ENCODE measurements around the gene PIGU. TPM values are rescaled to one million over a fixed set of nuclear protein-coding genes. Genes with fewer than 3 reads are reported as not detected.

PIGU gene
- total and polyA plus RNA-seq, 2 donors (not counting 1 experiment from before 2014, with no cell fraction given) = 6.4 to 42.6 TPM

DNA sequence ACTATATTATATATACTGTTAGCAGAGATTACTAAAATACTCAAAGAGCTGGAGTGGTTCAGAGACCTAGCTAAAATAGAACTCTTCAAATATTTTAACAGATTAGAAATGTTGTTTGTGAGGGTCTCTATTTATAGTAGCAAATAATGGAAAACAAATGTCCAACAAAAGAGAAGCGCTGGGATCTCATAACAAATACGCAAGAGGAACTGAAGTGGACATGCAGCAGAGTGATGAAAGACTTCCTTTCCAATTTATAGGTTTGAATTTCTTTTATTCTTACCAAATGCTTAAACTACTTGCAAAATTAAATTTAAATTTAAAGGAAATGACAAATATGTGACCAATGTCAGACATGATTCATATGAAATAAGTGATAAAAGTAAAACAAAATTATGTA lies 49.9 kb downstream of the PIGU start:
- TF ChIP-seq, protein P1, sequence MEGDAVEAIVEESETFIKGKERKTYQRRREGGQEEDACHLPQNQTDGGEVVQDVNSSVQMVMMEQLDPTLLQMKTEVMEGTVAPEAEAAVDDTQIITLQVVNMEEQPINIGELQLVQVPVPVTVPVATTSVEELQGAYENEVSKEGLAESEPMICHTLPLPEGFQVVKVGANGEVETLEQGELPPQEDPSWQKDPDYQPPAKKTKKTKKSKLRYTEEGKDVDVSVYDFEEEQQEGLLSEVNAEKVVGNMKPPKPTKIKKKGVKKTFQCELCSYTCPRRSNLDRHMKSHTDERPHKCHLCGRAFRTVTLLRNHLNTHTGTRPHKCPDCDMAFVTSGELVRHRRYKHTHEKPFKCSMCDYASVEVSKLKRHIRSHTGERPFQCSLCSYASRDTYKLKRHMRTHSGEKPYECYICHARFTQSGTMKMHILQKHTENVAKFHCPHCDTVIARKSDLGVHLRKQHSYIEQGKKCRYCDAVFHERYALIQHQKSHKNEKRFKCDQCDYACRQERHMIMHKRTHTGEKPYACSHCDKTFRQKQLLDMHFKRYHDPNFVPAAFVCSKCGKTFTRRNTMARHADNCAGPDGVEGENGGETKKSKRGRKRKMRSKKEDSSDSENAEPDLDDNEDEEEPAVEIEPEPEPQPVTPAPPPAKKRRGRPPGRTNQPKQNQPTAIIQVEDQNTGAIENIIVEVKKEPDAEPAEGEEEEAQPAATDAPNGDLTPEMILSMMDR (conservative IDR thresholded peaks at IDR 0.05 in 1 of 2, IDR thresholded peaks at IDR 0.05 in 1 of 2; ENCODE audit: low read depth in 1 of 2, low read length in 2 of 2) = no peak
- TF ChIP-seq EZH2 (IDR thresholded peaks at IDR 0.05; ENCODE audit: low read length, missing control alignments) = no peak

DNA sequence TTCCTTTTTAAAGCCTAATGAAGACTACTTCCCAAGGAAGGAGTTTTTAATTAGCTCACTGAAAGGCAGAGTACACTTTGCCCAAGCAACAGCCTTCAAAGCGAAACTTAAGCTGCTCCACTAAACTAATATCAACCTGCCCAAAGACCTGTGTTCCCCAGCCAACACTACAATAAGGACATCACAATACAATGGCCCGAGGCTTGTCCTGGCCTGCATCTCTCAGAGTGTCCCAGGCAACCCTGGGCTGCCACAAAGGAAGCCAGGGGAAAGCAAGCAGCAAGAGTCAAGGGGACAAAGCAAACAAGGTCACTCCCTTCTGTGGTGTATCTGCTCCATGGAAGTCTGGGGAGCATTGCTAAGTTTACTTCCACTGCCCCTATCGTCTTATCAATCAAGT lies 52.3 kb downstream of the PIGU start:
- H3K36me3 ChIP-seq (ENCODE audit: control insufficient read depth, insufficient read depth, low read length) = no peaks in the 10 kb centered on the region
- H3K4me1 ChIP-seq (ENCODE audit: control insufficient read depth, extremely low read depth, insufficient read depth, low read length) = peaks cover 6% of the 10 kb centered on the region
- H2AFZ ChIP-seq (ENCODE audit: low read length) = no peak overlapping the region
- TF ChIP-seq, protein P1 (conservative IDR thresholded peaks at IDR 0.05 in 1 of 2, IDR thresholded peaks at IDR 0.05 in 1 of 2; ENCODE audit: low read depth in 1 of 2, low read length in 2 of 2) = no peak
- no peak for TF ChIP-seq EZH2 (IDR thresholded peaks at IDR 0.05; ENCODE audit: low read length, missing control alignments)
- no peak overlapping the region for H3K4me2 ChIP-seq (ENCODE audit: extremely low read depth, insufficient read depth, low read length)
- H3K4me3 ChIP-seq (replicated peaks in 1 of 4; ENCODE audit: control extremely low read depth in 1 of 4, insufficient read depth in 1 of 4, low read depth in 3 of 4, low read length in 4 of 4) = no peak overlapping the region
- no peaks in the 10 kb centered on the region for H3K27me3 ChIP-seq (ENCODE audit: control insufficient read depth, insufficient read depth, low read length)
- no peaks in the 10 kb centered on the region for H4K20me1 ChIP-seq (ENCODE audit: control insufficient read depth, extremely low read depth, insufficient read depth, low read length)
- DNase-seq (ENCODE audit: low read depth in 2 of 2) = no peak
- no peaks in the 10 kb centered on the region for H3K79me2 ChIP-seq (ENCODE audit: control insufficient read depth, insufficient read depth, low read length)
- no peak overlapping the region for H3K9ac ChIP-seq (ENCODE audit: insufficient read depth, low read length)
- H3K27ac ChIP-seq (ENCODE audit: insufficient read depth, low read length) = no peak overlapping the region
- no peaks in the 10 kb centered on the region for H3K9me3 ChIP-seq (ENCODE audit: control insufficient read depth, insufficient read depth, low read depth, low read length)

More for the DNA sequence above, 49.9 kb downstream of the PIGU start:
- H3K27ac ChIP-seq (ENCODE audit: insufficient read depth, low read length) = no peak overlapping the region
- no peaks in the 10 kb centered on the region for H3K9me3 ChIP-seq (ENCODE audit: control insufficient read depth, insufficient read depth, low read depth, low read length)
- H3K4me3 ChIP-seq (replicated peaks in 1 of 4; ENCODE audit: control extremely low read depth in 1 of 4, insufficient read depth in 1 of 4, low read depth in 3 of 4, low read length in 4 of 4) = no peak overlapping the region
- no peak overlapping the region for H2AFZ ChIP-seq (ENCODE audit: low read length)
- DNase-seq (ENCODE audit: low read depth in 2 of 2) = no peak
- no peak overlapping the region for H3K9ac ChIP-seq (ENCODE audit: insufficient read depth, low read length)
- H3K79me2 ChIP-seq (ENCODE audit: control insufficient read depth, insufficient read depth, low read length) = no peaks in the 10 kb centered on the region
- no peaks in the 10 kb centered on the region for H3K36me3 ChIP-seq (ENCODE audit: control insufficient read depth, insufficient read depth, low read length)
- H4K20me1 ChIP-seq (ENCODE audit: control insufficient read depth, extremely low read depth, insufficient read depth, low read length) = no peaks in the 10 kb centered on the region
- H3K4me1 ChIP-seq (ENCODE audit: control insufficient read depth, extremely low read depth, insufficient read depth, low read length) = peaks cover under 1% of the 10 kb centered on the region
- H3K27me3 ChIP-seq (ENCODE audit: control insufficient read depth, insufficient read depth, low read length) = no peaks in the 10 kb centered on the region
- H3K4me2 ChIP-seq (ENCODE audit: extremely low read depth, insufficient read depth, low read length) = no peak overlapping the region

- Histone ChIP-seq H3K4me2 (ENCODE audit: extremely low read depth, insufficient read depth, low read length) (no peak overlapping the region), H3K79me2 (ENCODE audit: control insufficient read depth, insufficient read depth, low read length) (no peaks in the 10 kb centered on the region), H3K4me1 (ENCODE audit: control insufficient read depth, extremely low read depth, insufficient read depth, low read length) (peaks cover 6% of the 10 kb centered on the region), H3K36me3 (ENCODE audit: control insufficient read depth, insufficient read depth, low read length) (no peaks in the 10 kb centered on the region), H3K9me3 (ENCODE audit: control insufficient read depth, insufficient read depth, low read depth, low read length) (no peaks in the 10 kb centered on the region), H2AFZ (ENCODE audit: low read length) (no peak overlapping the region), H3K9ac (ENCODE audit: insufficient read depth, low read length) (no peak overlapping the region), H3K27ac (ENCODE audit: insufficient read depth, low read length) (no peak overlapping the region), H3K27me3 (ENCODE audit: control insufficient read depth, insufficient read depth, low read length) (no peaks in the 10 kb centered on the region), H4K20me1 (ENCODE audit: control insufficient read depth, extremely low read depth, insufficient read depth, low read length) (no peaks in the 10 kb centered on the region), H3K4me3 (replicated peaks in 1 of 4; ENCODE audit: control extremely low read depth in 1 of 4, insufficient read depth in 1 of 4, low read depth in 3 of 4, low read length in 4 of 4) (no peak overlapping the region)
- DNase-seq (ENCODE audit: low read depth in 2 of 2) = no peak
- TF ChIP-seq, protein P1 (conservative IDR thresholded peaks at IDR 0.05 in 1 of 2, IDR thresholded peaks at IDR 0.05 in 1 of 2; ENCODE audit: low read depth in 1 of 2, low read length in 2 of 2) = no peak
- TF ChIP-seq EZH2 (IDR thresholded peaks at IDR 0.05; ENCODE audit: low read length, missing control alignments) = no peak
Observed at GRCh38 chr20:34622821-34623451, 54.0 kb downstream of the PIGU start.
